ENCODE results near the gene THY1. TPM values are rescaled to one million over a fixed set of nuclear protein-coding genes. Genes with fewer than 3 reads are reported as not detected.

Gene THY1
- total RNA-seq, 1 donor from 2014 or later, result 49.2 TPM

GRCh38 chr11:119450590-119451326 is 27.8 kb upstream of the THY1 start:
- TF ChIP-seq EZH2 (IDR thresholded peaks at IDR 0.05) (no peak), EZH2phosphoT487 (IDR thresholded peaks at IDR 0.05) (no peak), CTCF (IDR thresholded peaks at IDR 0.05) (no peak)
- H3K4me3 Mint-ChIP-seq, result no peak overlapping the region

GRCh38 chr11:119449498-119449897 is 26.5 kb upstream of the THY1 start:
- no peak for DNase-seq (ENCODE audit: low spot score)
- Histone ChIP-seq H3K36me3 (no peaks in the 10 kb centered on the region), H3K27ac (no peak overlapping the region), H3K4me2 (no peak overlapping the region), H2AFZ (replicated peaks) (no peak overlapping the region), H3K9ac (no peak overlapping the region), H3F3A (ENCODE audit: low read depth) (no peaks in the 10 kb centered on the region), H4K20me1 (ENCODE audit: low read depth) (no peaks in the 10 kb centered on the region), H3K9me3 (ENCODE audit: low read depth) (no peaks in the 10 kb centered on the region), H3K4me1 (no peaks in the 10 kb centered on the region), H3K79me2 (ENCODE audit: low read depth) (no peaks in the 10 kb centered on the region), H3K4me3 (no peak overlapping the region), H3K27me3 (no peaks in the 10 kb centered on the region)
- Mint-ChIP-seq H3K9me3 (no peaks in the 10 kb centered on the region), H3K36me3 (no peaks in the 10 kb centered on the region), H3K4me3 (no peak overlapping the region), H3K4me1 (peaks cover 2% of the 10 kb centered on the region), H3K27ac (no peak overlapping the region), H3K27me3 (ENCODE audit: insufficient read depth, low read depth) (peaks cover 4% of the 10 kb centered on the region)
- no peak for TF ChIP-seq CTCF (IDR thresholded peaks at IDR 0.05)
- no peak for TF ChIP-seq EZH2 (IDR thresholded peaks at IDR 0.05)
- TF ChIP-seq EZH2phosphoT487 (IDR thresholded peaks at IDR 0.05), result no peak

More at GRCh38 chr11:119450590-119451326, 27.8 kb upstream of the THY1 start:
- H3K27ac Mint-ChIP-seq, result no peak overlapping the region
- H3F3A ChIP-seq (ENCODE audit: low read depth), result no peaks in the 10 kb centered on the region
- H3K27ac ChIP-seq, result no peak overlapping the region
- H3K9me3 Mint-ChIP-seq, result no peaks in the 10 kb centered on the region
- H3K27me3 ChIP-seq, result no peaks in the 10 kb centered on the region
- no peak overlapping the region for H3K9ac ChIP-seq
- no peak for DNase-seq (ENCODE audit: low spot score)
- H2AFZ ChIP-seq (replicated peaks), result no peak overlapping the region
- no peak overlapping the region for H3K4me2 ChIP-seq
- H3K36me3 ChIP-seq, result no peaks in the 10 kb centered on the region
- no peaks in the 10 kb centered on the region for H3K9me3 ChIP-seq (ENCODE audit: low read depth)
- H4K20me1 ChIP-seq (ENCODE audit: low read depth), result no peaks in the 10 kb centered on the region
- H3K27me3 Mint-ChIP-seq (ENCODE audit: insufficient read depth, low read depth), result peaks cover 4% of the 10 kb centered on the region
- no peaks in the 10 kb centered on the region for H3K36me3 Mint-ChIP-seq
- H3K4me1 ChIP-seq, result no peaks in the 10 kb centered on the region
- H3K79me2 ChIP-seq (ENCODE audit: low read depth), result no peaks in the 10 kb centered on the region
- H3K4me1 Mint-ChIP-seq, result peaks cover 2% of the 10 kb centered on the region
- H3K4me3 ChIP-seq, result no peak overlapping the region

GRCh38 chr11:119448380-119448779 is 25.4 kb upstream of the THY1 start:
- no peaks in the 10 kb centered on the region for H3K4me1 ChIP-seq
- no peaks in the 10 kb centered on the region for H4K20me1 ChIP-seq (ENCODE audit: low read depth)
- TF ChIP-seq EZH2phosphoT487 (IDR thresholded peaks at IDR 0.05), result no peak
- TF ChIP-seq CTCF (IDR thresholded peaks at IDR 0.05), result no peak
- TF ChIP-seq EZH2 (IDR thresholded peaks at IDR 0.05), result no peak
- H3K36me3 Mint-ChIP-seq, result no peaks in the 10 kb centered on the region
- H3K4me1 Mint-ChIP-seq, result peaks cover 2% of the 10 kb centered on the region
- H3K4me3 ChIP-seq, result no peak overlapping the region
- H3K27ac ChIP-seq, result no peak overlapping the region
- H3F3A ChIP-seq (ENCODE audit: low read depth), result no peaks in the 10 kb centered on the region
- no peaks in the 10 kb centered on the region for H3K79me2 ChIP-seq (ENCODE audit: low read depth)
- H3K27ac Mint-ChIP-seq, result no peak overlapping the region
- H2AFZ ChIP-seq (replicated peaks), result no peak overlapping the region
- H3K27me3 Mint-ChIP-seq (ENCODE audit: insufficient read depth, low read depth), result peaks cover 2% of the 10 kb centered on the region
- no peak for DNase-seq (ENCODE audit: low spot score)
- no peak overlapping the region for H3K4me3 Mint-ChIP-seq
- H3K9ac ChIP-seq, result no peak overlapping the region
- H3K27me3 ChIP-seq, result no peaks in the 10 kb centered on the region
- no peak overlapping the region for H3K4me2 ChIP-seq
- no peaks in the 10 kb centered on the region for H3K9me3 ChIP-seq (ENCODE audit: low read depth)
- H3K9me3 Mint-ChIP-seq, result no peaks in the 10 kb centered on the region
- no peaks in the 10 kb centered on the region for H3K36me3 ChIP-seq

Data from neural progenitor cell (in vitro differentiated cells).